SU-DHL-6 (cell line): ENCODE results near the gene C5orf24.

Source experiments
- H2AFZ ChIP-seq: fragments of 200-600 bp; sonication (generic); 2 replicates; pipeline ENCODE4 v1.6.1; 2014; ENCODE audit warnings: low read depth, mild to moderate bottlenecking, moderate library complexity, mixed read lengths, antibody characterized with exemption, low read length; ENCODE audit not compliant: severe bottlenecking
- H3F3A ChIP-seq: fragments of 200-600 bp; shearing (Covaris generic); 2 replicates; pipeline ENCODE4 v1.6.0; 2016; ENCODE audit warnings: antibody characterized with exemption, mild to moderate bottlenecking; ENCODE audit not compliant: insufficient read depth
- H3K27ac ChIP-seq: fragments of 200-600 bp; sonication (generic); 2 replicates; pipeline ENCODE4 v1.5.1; 2016; ENCODE audit warnings: low read depth, mild to moderate bottlenecking, low read length, moderate library complexity, mixed read lengths
- H3K27me3 ChIP-seq: fragments of 200-600 bp; sonication (generic), shearing (Covaris generic); 2 replicates; pipeline ENCODE4 v1.6.0; 2014; ENCODE audit warnings: mild to moderate bottlenecking, low read length
- H3K36me3 ChIP-seq: fragments of 200-600 bp; sonication (generic); 2 replicates; pipeline ENCODE4 v1.6.1; 2014; ENCODE audit warnings: mild to moderate bottlenecking, low read length, mixed read lengths
- H3K4me2 ChIP-seq: fragments of 300-600, 200-600 bp; shearing (Covaris generic), sonication (generic); 2 replicates; pipeline ENCODE4 v1.6.0; 2014; ENCODE audit warnings: low read length, low read depth, mild to moderate bottlenecking; ENCODE audit not compliant: poor library complexity, severe bottlenecking
- H3K4me3 ChIP-seq: fragments of 200-600 bp; sonication (generic); 2 replicates; pipeline ENCODE4 v1.5.1; 2014; ENCODE audit warnings: antibody characterized with exemption, low read length, mild to moderate bottlenecking, mixed read lengths; ENCODE audit not compliant: insufficient read depth, poor library complexity, severe bottlenecking
- H3K79me2 ChIP-seq: fragments of 200-600 bp; sonication (generic); 2 replicates; pipeline ENCODE4 v1.6.1; 2014; ENCODE audit warnings: mild to moderate bottlenecking, low read length, moderate library complexity; ENCODE audit not compliant: insufficient read depth
- H3K9ac ChIP-seq: fragments of 200-600 bp; sonication (generic); 2 replicates; pipeline ENCODE4 v1.7.0; 2014; ENCODE audit warnings: mild to moderate bottlenecking, low read length
- H3K9me2 ChIP-seq: fragments of 200-600 bp; sonication (generic); replicated peaks from 2 replicates; pipeline ENCODE4 v1.6.1; 2014; ENCODE audit warnings: low read length; ENCODE audit not compliant: insufficient read depth
- H3K9me3 ChIP-seq: fragments of 200-600 bp; sonication (generic); 2 replicates; pipeline ENCODE4 v1.6.1; 2014; ENCODE audit warnings: low read length, mixed read lengths; ENCODE audit not compliant: insufficient read depth
- H4K20me1 ChIP-seq: fragments of 200-600 bp; sonication (generic); 2 replicates; pipeline ENCODE4 v1.6.1; 2014; ENCODE audit warnings: low read depth, mild to moderate bottlenecking, antibody characterized with exemption, low read length, moderate library complexity, mixed read lengths
- EZH2phosphoT487 ChIP-seq: fragments of 200-600 bp; sonication (generic), shearing (Covaris generic); conservative IDR thresholded peaks from 2 replicates; pipeline ENCODE4 v1.6.1; 2018; ENCODE audit warnings: mild to moderate bottlenecking, antibody characterized with exemption, low read length, moderate library complexity, mixed read lengths
- TF ChIP-seq, protein P1 (sequence below): fragments of 200-600 bp; sonication (generic); IDR thresholded peaks from one replicate; pipeline ENCODE4 v1.5.1; 2017; ENCODE audit warnings: antibody characterized with exemption, mild to moderate bottlenecking, low read length, moderate library complexity; ENCODE audit not compliant: insufficient read depth, poor library complexity, severe bottlenecking

Gene C5orf24

DNA sequence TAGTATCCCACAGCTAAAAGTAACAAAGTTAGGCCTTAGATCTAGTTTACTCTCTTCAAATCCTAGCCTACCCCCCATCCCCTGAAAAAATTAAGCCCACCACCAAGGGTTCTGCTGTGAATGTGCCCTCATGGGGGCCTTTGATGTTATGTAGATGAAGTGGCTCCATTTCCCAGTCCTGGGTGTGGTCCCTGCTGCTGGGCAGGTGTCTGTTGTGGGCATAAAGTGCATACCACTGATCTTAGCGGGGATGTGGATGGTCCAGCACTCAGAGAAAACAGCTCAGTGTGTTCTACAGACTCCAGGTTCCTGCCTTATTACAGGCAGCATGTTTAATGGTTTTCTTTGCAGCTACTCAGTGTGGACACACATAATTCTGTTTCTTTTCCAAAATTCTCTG lies 61.0 kb downstream of the C5orf24 start:
- Histone ChIP-seq H3K27ac (peak overlapping the region; percentile 22; the same call in 1 of the 2 replicates), H3K9me3 (no peaks in the 10 kb centered on the region), H3F3A (peaks cover 23% of the 10 kb centered on the region), H3K27me3 (no peaks in the 10 kb centered on the region), H2AFZ (no peak overlapping the region), H3K4me2 (peak overlapping the region; percentile 59), H4K20me1 (no peaks in the 10 kb centered on the region), H3K9ac (0 out of 2 replicates have a peak overlapping the region, but pooled peaks have one; percentile 73), H3K9me2 (no peaks in the 10 kb centered on the region), H3K36me3 (no peaks in the 10 kb centered on the region), H3K79me2 (peaks cover 9% of the 10 kb centered on the region), H3K4me3 (no peak overlapping the region)
- TF ChIP-seq, protein P1, sequence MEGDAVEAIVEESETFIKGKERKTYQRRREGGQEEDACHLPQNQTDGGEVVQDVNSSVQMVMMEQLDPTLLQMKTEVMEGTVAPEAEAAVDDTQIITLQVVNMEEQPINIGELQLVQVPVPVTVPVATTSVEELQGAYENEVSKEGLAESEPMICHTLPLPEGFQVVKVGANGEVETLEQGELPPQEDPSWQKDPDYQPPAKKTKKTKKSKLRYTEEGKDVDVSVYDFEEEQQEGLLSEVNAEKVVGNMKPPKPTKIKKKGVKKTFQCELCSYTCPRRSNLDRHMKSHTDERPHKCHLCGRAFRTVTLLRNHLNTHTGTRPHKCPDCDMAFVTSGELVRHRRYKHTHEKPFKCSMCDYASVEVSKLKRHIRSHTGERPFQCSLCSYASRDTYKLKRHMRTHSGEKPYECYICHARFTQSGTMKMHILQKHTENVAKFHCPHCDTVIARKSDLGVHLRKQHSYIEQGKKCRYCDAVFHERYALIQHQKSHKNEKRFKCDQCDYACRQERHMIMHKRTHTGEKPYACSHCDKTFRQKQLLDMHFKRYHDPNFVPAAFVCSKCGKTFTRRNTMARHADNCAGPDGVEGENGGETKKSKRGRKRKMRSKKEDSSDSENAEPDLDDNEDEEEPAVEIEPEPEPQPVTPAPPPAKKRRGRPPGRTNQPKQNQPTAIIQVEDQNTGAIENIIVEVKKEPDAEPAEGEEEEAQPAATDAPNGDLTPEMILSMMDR: no peak
- no peak for TF ChIP-seq EZH2phosphoT487
